Prostate gland (tissue), 2 donors: ENCODE measurements around the gene PTPRU.

Experiments used
- POLR2AphosphoS5 ChIP-seq: sonication (generic); formaldehyde crosslinking; IDR thresholded peaks from one replicate; pipeline ENCODE4 v1.6.1; 2017; ENCODE audit warnings: antibody characterized with exemption
- TF ChIP-seq, protein P1 (sequence below), 4 experiments: fragments of 200-600 bp in 2 of 4; fragments of 450-650 bp in 2 of 4; sonication (generic) in 2 of 4; IDR thresholded peaks; 1 replicate in 3 of 4; 2 replicates in 1 of 4; pipeline ENCODE4 v1.5.1; 2016 to 2019; ENCODE audit warnings: antibody characterized with exemption in 4 of 4, mild to moderate bottlenecking in 2 of 4, moderate library complexity in 2 of 4

DNA sequence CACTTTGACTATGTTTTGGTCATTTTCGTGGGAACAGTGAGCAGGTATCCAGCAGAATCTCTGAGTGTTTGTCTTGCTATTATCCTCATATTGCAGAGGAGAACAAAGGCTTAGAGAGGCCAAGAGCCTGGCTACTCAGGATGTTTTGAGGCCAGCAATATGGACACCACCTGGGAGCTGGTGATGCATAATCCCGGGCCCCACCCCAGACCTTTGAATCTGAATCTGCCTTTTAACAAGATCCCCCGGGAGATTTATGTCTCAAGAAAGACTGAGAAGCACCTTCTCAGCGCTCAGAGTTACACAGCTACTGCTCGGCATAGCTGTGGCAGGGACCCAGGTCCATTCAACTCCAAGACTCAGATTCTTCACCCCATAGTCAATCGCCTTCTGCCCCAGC is 72.8 kb downstream of the PTPRU start:
- TF ChIP-seq, protein P1, sequence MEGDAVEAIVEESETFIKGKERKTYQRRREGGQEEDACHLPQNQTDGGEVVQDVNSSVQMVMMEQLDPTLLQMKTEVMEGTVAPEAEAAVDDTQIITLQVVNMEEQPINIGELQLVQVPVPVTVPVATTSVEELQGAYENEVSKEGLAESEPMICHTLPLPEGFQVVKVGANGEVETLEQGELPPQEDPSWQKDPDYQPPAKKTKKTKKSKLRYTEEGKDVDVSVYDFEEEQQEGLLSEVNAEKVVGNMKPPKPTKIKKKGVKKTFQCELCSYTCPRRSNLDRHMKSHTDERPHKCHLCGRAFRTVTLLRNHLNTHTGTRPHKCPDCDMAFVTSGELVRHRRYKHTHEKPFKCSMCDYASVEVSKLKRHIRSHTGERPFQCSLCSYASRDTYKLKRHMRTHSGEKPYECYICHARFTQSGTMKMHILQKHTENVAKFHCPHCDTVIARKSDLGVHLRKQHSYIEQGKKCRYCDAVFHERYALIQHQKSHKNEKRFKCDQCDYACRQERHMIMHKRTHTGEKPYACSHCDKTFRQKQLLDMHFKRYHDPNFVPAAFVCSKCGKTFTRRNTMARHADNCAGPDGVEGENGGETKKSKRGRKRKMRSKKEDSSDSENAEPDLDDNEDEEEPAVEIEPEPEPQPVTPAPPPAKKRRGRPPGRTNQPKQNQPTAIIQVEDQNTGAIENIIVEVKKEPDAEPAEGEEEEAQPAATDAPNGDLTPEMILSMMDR (IDR thresholded peaks at IDR 0.05): no peak
- TF ChIP-seq POLR2AphosphoS5: no peak
